Lower lobe of right lung (tissue), 2 donors: ENCODE data around the gene PLA2G15. TPM values are rescaled to one million over a fixed set of nuclear protein-coding genes. Genes with fewer than 3 reads are reported as not detected.

Experiments used
- ATAC-seq, 2 donors: fragments of 200-7000 bp; cut with Tn5 transposase; one replicate each; pipeline ENCODE4 v1.9.1; 2020 to 2022; ENCODE audit warnings: mild to moderate bottlenecking in 2 of 2, moderate library complexity in 2 of 2
- DNase-seq: peaks from one replicate; pipeline ENCODE4 v3.0.0-alpha.2; 2020
- H3K27ac ChIP-seq: fragments of 200-600 bp; one replicate; pipeline ENCODE4 v1.8.0; 2022
- H3K27me3 ChIP-seq: fragments of 200-600 bp; one replicate; pipeline ENCODE4 v1.8.0; 2022; ENCODE audit warnings: low read depth
- H3K36me3 ChIP-seq: fragments of 200-600 bp; one replicate; pipeline ENCODE4 v1.8.0; 2022; ENCODE audit warnings: mild to moderate bottlenecking
- H3K4me1 ChIP-seq: fragments of 200-600 bp; one replicate; pipeline ENCODE4 v1.8.0; 2022
- H3K4me3 ChIP-seq: fragments of 200-600 bp; one replicate; pipeline ENCODE4 v1.8.0; 2022; ENCODE audit warnings: mild to moderate bottlenecking
- H3K9me3 ChIP-seq: fragments of 200-600 bp; one replicate; pipeline ENCODE4 v1.8.0; 2022
- CTCF ChIP-seq: fragments of 200-600 bp; IDR thresholded peaks from one replicate; pipeline ENCODE4 v1.8.0; 2022; ENCODE audit warnings: antibody characterized with exemption, mild to moderate bottlenecking
- intact Hi-C: fragments of 100-400 bp; cut with DNase I; formaldehyde crosslinking; loops from one replicate; pipeline ENCODE4 v1.11.0; 2022
- total RNA-seq: library from RNA; stranded (reverse); fragmentation: NEBNext Ultra II Directional; extraction: Animal tissue kit (Norgen Biotek cat#: 25700); gene quantifications from one replicate; pipeline ENCODE4 v1.2.1, GENCODE V29; 2021
- donor health status: DM: no; HTN: yes; CAD: no; lungs with severe emphysema.

Gene PLA2G15
- total RNA-seq, 1 donor from 2014 or later, result 45.1 TPM

- TF ChIP-seq CTCF, result peak; percentile 0
- ATAC-seq, result peak; percentile 86 to 87
- H3K27ac ChIP-seq, result peak within 1 kb of the TSS; percentile 95
- H3K9me3 ChIP-seq, result no peaks in the 10 kb centered on the region
- intact Hi-C loops, result loop anchor here (5.0 kb wide), 1 partner anchor 63 kb away; no protein-coding TSS in a partner anchor
- DNase-seq, result peak; percentile 86
- peaks cover 23% of the 10 kb centered on the region for H3K36me3 ChIP-seq
- no peaks in the 10 kb centered on the region for H3K27me3 ChIP-seq
- H3K4me3 ChIP-seq, result peak within 1 kb of the TSS; percentile 83
- peaks cover 57% of the 10 kb centered on the region for H3K4me1 ChIP-seq
Measured at GRCh38 chr16:68264128-68265077, 19.2 kb downstream of the PLA2G15 start, which contains the start of gene SLC7A6. Gene SLC7A6, plus strand, starts transcription at chr16:68264526. Its CDS starts 10,201 bp downstream, at chr16:68274727.

- intact Hi-C loops, result no loop called here
- Histone ChIP-seq H3K4me1 (peaks cover 62% of the 10 kb centered on the region), H3K9me3 (no peaks in the 10 kb centered on the region), H3K27me3 (no peaks in the 10 kb centered on the region), H3K4me3 (peak overlapping the region; percentile 83), H3K27ac (peak overlapping the region; percentile 95), H3K36me3 (peaks cover 14% of the 10 kb centered on the region)
- no peak for TF ChIP-seq CTCF
- ATAC-seq, result peak; percentile 86
- peak; percentile 79 for DNase-seq
Measured at GRCh38 chr16:68265078-68265920, 20.1 kb downstream of the PLA2G15 start.

GRCh38 chr16:68267612-68268405 is 22.6 kb downstream of the PLA2G15 start:
- intact Hi-C loops, result no loop called here
- Histone ChIP-seq H3K27me3 (no peaks in the 10 kb centered on the region), H3K9me3 (no peaks in the 10 kb centered on the region), H3K36me3 (peaks cover 6% of the 10 kb centered on the region), H3K27ac (peak overlapping the region; percentile 49), H3K4me1 (peaks cover 72% of the 10 kb centered on the region), H3K4me3 (no peak overlapping the region)
- ATAC-seq (no peak), DNase-seq (no peak)
- no peak for TF ChIP-seq CTCF

GRCh38 chr16:68269793-68270192 is 24.6 kb downstream of the PLA2G15 start:
- Histone ChIP-seq H3K27me3 (no peaks in the 10 kb centered on the region), H3K4me1 (peaks cover 66% of the 10 kb centered on the region), H3K36me3 (peaks cover 20% of the 10 kb centered on the region), H3K27ac (no peak overlapping the region), H3K4me3 (no peak overlapping the region), H3K9me3 (no peaks in the 10 kb centered on the region)
- DNase-seq (no peak), ATAC-seq (no peak)
- TF ChIP-seq CTCF, result no peak
- intact Hi-C loops, result no loop called here

GRCh38 chr16:68270353-68270752 is 25.2 kb downstream of the PLA2G15 start:
- H3K27ac ChIP-seq, result no peak overlapping the region
- H3K9me3 ChIP-seq, result no peaks in the 10 kb centered on the region
- DNase-seq, result no peak
- H3K4me1 ChIP-seq, result peaks cover 61% of the 10 kb centered on the region
- no peak overlapping the region for H3K4me3 ChIP-seq
- peaks cover 23% of the 10 kb centered on the region for H3K36me3 ChIP-seq
- TF ChIP-seq CTCF, result no peak
- H3K27me3 ChIP-seq, result no peaks in the 10 kb centered on the region
- intact Hi-C loops, result no loop called here
- ATAC-seq, result no peak
